IPS-11a (cell line): ENCODE measurements around the gene MBL2.

Experiments used
- H3K4me3 ChIP-seq: one replicate; pipeline ENCODE4 v1.5.1; 2013; ENCODE audit warnings: low read depth, low read length, control low read depth

The MBL2 gene

GRCh38 chr10:52740913-52741675 lies 31.5 kb downstream of the MBL2 start:
- no peak overlapping the region for H3K4me3 ChIP-seq

- H3K4me3 ChIP-seq: no peak overlapping the region
Observed at GRCh38 chr10:52740155-52740549, 32.4 kb downstream of the MBL2 start.

- H3K4me3 ChIP-seq: no peak overlapping the region
Observed at GRCh38 chr10:52739380-52740154, 33.0 kb downstream of the MBL2 start.

- H3K4me3 ChIP-seq: no peak overlapping the region
Observed at GRCh38 chr10:52738951-52739350, 33.6 kb downstream of the MBL2 start.

GRCh38 chr10:52729271-52730104 lies 43.1 kb downstream of the MBL2 start:
- H3K4me3 ChIP-seq: no peak overlapping the region

- no peak overlapping the region for H3K4me3 ChIP-seq
Observed at GRCh38 chr10:52720018-52720417, 52.6 kb downstream of the MBL2 start.
